Ascending aorta (tissue), 2 donors: Measurements from ENCODE around the gene DACH1. TPM values are rescaled to one million over a fixed set of nuclear protein-coding genes. Genes with fewer than 3 reads are reported as not detected.

ENCODE experiments used
- DNase-seq, 2 donors: peaks; one replicate each; pipeline ENCODE4 v3.0.0-alpha.2; 2019; ENCODE audit warnings: low spot score in 2 of 2
- H3K27ac ChIP-seq, 2 donors: fragments of 200-600 bp; sonication (generic); one replicate each; pipeline ENCODE4 v1.5.1; 2016 to 2017; ENCODE audit warnings: mild to moderate bottlenecking in 1 of 2
- H3K27me3 ChIP-seq: fragments of 200-600 bp; sonication (generic); one replicate; pipeline ENCODE4 v1.5.1; 2017
- H3K36me3 ChIP-seq, 2 donors: fragments of 200-600 bp; sonication (generic); one replicate each; pipeline ENCODE4 v1.5.1; 2016
- H3K4me1 ChIP-seq, 2 donors: fragments of 200-600 bp; sonication (generic); one replicate each; pipeline ENCODE4 v1.5.1; 2016 to 2017; ENCODE audit warnings: mild to moderate bottlenecking in 1 of 2
- H3K4me3 ChIP-seq, 2 donors: fragments of 200-600 bp; sonication (generic); one replicate each; pipeline ENCODE4 v1.5.1; 2016 to 2017; ENCODE audit warnings: mild to moderate bottlenecking in 1 of 2
- H3K9me3 ChIP-seq, 2 donors: fragments of 200-600 bp; sonication (generic); one replicate each; pipeline ENCODE4 v1.5.1; 2016
- intact Hi-C: fragments of 100-400 bp; cut with DNase I; formaldehyde crosslinking; loops from one replicate; pipeline ENCODE4 v1.15.1; 2023
- total RNA-seq: library from RNA; depleted of rRNA; stranded (reverse); fragments of >200 nt; gene quantifications from one replicate; pipeline ENCODE4 v1.1.0, GENCODE V29; 2016
- TF ChIP-seq, protein P1 (sequence below), 3 experiments: fragments of 200-600 bp in 2 of 3; fragments of 450-650 bp in 1 of 3; sonication (generic) in 2 of 3; IDR thresholded peaks; one replicate each; pipeline ENCODE4 v1.5.1; 2016 to 2019; ENCODE audit warnings: antibody characterized with exemption in 3 of 3, mild to moderate bottlenecking in 1 of 3, moderate library complexity in 1 of 3

The DACH1 gene
- total RNA-seq, 1 donor from 2014 or later, result not detected

DNA sequence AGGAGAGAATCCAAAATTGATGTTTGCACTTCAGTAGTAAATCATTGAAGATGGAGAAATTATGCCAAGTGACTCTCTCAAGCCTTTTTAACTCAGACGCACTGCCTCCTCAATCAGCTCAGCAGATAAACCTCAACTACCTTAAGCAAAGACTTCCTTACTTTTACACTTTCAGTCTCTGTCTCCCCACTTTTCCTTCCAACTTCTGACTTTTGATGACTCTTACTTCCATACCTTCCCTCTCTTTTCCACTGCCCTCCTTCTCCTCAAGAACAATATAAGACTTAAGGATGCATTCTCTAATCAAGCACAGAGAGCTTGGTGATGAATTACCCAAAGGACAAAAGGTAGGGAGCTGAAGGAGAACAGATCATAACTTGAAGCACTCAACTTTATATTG lies 4.8 kb upstream of the DACH1 start:
- Histone ChIP-seq H3K36me3 (no peaks in the 10 kb centered on the region), H3K9me3 (no peaks in the 10 kb centered on the region), H3K4me3 (no peak overlapping the region), H3K27ac (no peak overlapping the region), H3K4me1 (no peaks in the 10 kb centered on the region), H3K27me3 (no peaks in the 10 kb centered on the region)
- TF ChIP-seq, protein P1, sequence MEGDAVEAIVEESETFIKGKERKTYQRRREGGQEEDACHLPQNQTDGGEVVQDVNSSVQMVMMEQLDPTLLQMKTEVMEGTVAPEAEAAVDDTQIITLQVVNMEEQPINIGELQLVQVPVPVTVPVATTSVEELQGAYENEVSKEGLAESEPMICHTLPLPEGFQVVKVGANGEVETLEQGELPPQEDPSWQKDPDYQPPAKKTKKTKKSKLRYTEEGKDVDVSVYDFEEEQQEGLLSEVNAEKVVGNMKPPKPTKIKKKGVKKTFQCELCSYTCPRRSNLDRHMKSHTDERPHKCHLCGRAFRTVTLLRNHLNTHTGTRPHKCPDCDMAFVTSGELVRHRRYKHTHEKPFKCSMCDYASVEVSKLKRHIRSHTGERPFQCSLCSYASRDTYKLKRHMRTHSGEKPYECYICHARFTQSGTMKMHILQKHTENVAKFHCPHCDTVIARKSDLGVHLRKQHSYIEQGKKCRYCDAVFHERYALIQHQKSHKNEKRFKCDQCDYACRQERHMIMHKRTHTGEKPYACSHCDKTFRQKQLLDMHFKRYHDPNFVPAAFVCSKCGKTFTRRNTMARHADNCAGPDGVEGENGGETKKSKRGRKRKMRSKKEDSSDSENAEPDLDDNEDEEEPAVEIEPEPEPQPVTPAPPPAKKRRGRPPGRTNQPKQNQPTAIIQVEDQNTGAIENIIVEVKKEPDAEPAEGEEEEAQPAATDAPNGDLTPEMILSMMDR (IDR thresholded peaks at IDR 0.05), result no peak
- intact Hi-C loops, result no loop called here
- DNase-seq, result no peak

DNA sequence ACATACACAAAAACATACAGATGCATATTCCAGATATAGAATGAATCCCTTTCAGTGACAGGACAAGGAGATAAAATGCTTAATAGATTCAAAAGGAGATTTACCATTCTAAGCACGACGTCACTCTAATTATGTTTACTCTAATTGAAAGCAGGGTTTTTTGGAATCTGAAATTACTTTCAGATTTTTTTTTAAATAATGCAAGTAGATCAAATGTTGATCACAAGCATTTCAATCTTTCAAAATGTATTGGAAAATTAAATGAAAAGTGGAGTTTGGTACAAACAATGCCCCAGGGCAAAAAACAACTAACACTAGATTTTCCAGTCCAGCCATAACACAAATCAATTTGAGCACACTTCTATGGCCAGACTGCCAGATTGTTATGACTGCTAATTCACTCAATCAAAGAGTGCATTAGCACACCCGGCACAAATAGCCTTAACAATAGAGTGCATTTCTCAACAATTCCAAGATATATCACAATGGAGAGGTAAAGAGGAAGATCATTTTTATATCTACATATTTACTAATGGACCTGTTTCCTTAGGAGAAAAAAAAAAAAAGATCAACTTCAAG lies 4.3 kb upstream of the DACH1 start:
- H3K36me3 ChIP-seq, result no peaks in the 10 kb centered on the region
- no peaks in the 10 kb centered on the region for H3K4me1 ChIP-seq
- H3K9me3 ChIP-seq, result no peaks in the 10 kb centered on the region
- intact Hi-C loops, result no loop called here
- DNase-seq, result no peak
- H3K27me3 ChIP-seq, result no peaks in the 10 kb centered on the region
- H3K4me3 ChIP-seq, result no peak overlapping the region
- TF ChIP-seq, protein P1 (IDR thresholded peaks at IDR 0.05), result no peak
- no peak overlapping the region for H3K27ac ChIP-seq

DNA sequence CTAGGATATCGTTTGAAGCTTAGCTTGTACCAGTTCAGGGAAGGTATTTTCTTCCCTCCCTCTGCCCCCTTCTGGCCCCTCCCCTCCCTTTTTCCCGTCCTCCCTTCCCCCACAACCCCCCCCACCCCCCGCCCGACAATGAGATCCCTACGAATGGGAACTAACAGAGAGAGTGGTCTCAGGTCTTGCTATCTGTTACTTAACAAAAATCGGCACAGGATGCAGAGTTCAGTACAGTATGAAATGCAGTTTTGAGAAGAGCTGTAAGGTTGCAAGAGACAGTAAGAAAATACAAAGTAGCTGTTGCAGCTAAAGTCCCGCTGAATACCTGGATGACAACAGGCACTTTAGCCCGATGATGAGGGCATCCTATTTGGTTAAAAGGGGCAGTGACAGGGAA lies 3.1 kb upstream of the DACH1 start:
- peaks cover 7% of the 10 kb centered on the region for H3K27me3 ChIP-seq
- H3K9me3 ChIP-seq, result no peaks in the 10 kb centered on the region
- H3K27ac ChIP-seq, result no peak overlapping the region
- DNase-seq, result no peak
- TF ChIP-seq, protein P1 (IDR thresholded peaks at IDR 0.05), result no peak
- intact Hi-C loops, result no loop called here
- no peak overlapping the region for H3K4me3 ChIP-seq
- peaks cover 9 to 10% of the 10 kb centered on the region in 2 donors for H3K4me1 ChIP-seq
- H3K36me3 ChIP-seq, result no peaks in the 10 kb centered on the region

DNA sequence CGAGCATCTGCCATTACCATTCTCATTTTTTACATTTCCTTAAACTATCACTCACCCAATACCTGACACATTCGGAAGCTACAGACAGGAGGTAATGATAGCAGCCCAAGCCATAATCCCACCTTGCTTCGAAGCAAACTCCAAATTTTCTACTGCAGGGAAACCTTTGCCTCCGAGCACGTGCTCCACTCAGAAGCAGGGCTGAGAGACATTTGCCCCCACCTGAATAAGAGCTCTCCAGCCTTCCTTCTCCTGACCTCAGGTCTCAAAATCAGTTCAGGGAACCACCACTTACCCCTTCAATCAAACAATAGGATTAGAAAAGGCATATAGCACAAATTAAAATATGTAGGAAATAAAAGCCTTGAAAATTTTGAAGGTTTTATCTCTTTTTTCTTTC lies 2.3 kb upstream of the DACH1 start:
- no peak overlapping the region for H3K4me3 ChIP-seq
- TF ChIP-seq, protein P1 (IDR thresholded peaks at IDR 0.05), result no peak
- intact Hi-C loops, result no loop called here
- peaks cover 9% of the 10 kb centered on the region for H3K27me3 ChIP-seq
- no peaks in the 10 kb centered on the region for H3K36me3 ChIP-seq
- H3K27ac ChIP-seq, result no peak overlapping the region
- DNase-seq, result no peak
- H3K9me3 ChIP-seq, result no peaks in the 10 kb centered on the region
- H3K4me1 ChIP-seq, result peaks cover 9 to 10% of the 10 kb centered on the region in 2 donors

DNA sequence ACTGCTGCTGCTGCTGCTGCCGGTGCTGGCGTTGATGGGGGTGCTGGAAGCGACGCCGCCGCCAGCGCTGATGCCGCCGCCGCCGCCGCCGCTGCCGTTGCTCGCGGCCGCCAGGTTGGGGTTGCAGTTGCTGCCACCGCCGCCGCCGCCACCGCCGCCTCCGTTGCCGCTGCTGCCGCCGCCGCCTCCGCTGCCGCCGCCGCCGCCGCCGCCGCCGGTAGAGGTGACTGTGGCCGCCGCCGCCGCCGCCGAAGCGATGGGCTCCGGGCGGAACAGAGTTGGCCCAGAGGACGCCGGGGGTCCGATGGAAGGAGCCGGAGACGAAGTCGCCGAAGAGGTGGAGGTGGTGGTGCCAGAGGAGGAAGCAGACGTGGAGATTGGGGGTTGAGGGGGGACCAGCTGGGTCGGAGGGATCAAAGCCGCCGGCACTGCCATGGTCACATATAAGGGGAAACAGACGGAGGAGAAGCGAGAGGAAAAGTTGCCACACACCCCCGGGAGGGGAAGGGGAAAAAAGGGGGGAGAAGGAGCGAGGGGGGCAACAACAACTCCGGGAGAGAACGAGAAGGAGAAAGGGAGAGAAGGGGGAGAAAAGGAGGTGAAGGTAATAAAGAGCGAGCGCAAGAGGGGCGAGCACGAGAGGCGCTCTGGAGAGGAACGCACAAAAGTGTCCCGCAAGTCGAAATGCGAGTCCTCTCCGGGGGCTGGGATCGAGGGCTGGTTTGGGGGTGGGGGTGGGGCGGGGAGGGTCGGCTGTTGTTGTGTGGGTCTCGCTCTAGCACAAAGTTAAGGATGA lies 471 bp downstream of the DACH1 start:
- TF ChIP-seq, protein P1 (IDR thresholded peaks at IDR 0.05), result no peak
- Histone ChIP-seq H3K4me1 (peaks cover 9 to 10% of the 10 kb centered on the region in 2 donors), H3K4me3 (peak overlapping the region; percentile 50 to 61), H3K27me3 (peaks cover 9% of the 10 kb centered on the region), H3K9me3 (no peaks in the 10 kb centered on the region), H3K36me3 (no peaks in the 10 kb centered on the region), H3K27ac (no peak overlapping the region)
- peak in 1 of 2 donors; percentile 59 for DNase-seq
- intact Hi-C loops, result no loop called here
